NCI-H2029 treated with DMSO at 0.1 percent for 48 hours (cell line): ENCODE results near the gene ZC2HC1B.

ENCODE experiments used
- DNase-seq: peaks from one replicate; lab custom pipeline; 2025; lab: John Stamatoyannopoulos, UW

The ZC2HC1B gene

DNA sequence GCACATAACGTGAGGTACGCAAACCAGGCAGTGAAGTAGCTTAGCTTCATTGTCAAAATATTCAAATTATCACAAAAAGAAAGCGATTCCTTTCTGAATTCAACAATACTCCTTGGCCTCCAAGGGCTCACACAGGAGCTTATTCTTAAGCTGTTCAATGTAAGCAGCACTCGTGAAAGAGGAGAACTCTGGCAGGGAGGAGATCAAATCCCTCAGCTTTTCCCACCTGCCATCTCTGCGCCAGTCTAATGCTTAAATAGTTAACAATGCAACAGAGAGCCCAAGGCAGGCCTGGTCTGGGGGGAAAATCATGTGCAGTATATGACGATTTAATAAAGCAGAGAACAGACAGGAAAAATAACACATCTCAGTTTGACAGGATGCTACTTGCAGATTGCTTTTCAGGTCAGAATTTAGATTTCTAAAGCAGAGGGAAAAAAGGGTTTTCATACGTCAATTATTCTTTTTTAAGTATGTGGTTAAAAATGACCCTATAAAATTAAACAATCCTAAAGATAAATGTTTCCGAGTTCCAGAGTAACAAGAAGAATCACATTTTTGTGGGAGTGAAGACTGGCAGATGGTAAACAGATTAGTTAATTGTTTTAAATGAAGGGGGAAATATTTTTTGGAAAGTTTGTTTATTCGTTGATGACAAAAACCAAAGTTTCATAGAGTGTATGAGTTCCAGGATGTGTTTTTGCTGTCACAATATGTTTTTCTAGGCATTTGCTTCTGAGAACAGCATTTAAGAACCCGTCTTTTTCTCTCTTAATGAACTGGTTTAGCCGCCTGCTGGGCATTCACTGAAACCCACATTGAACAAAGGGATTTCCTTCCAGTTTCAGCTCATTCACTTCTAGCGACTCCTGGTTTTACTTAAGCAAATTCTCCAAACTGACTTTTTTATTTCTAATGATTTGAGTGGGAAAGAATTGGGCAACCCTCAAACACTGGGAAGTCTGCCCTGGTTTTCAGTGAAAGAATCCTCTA is 97.9 kb downstream of the ZC2HC1B start:
- no peak for DNase-seq

DNA sequence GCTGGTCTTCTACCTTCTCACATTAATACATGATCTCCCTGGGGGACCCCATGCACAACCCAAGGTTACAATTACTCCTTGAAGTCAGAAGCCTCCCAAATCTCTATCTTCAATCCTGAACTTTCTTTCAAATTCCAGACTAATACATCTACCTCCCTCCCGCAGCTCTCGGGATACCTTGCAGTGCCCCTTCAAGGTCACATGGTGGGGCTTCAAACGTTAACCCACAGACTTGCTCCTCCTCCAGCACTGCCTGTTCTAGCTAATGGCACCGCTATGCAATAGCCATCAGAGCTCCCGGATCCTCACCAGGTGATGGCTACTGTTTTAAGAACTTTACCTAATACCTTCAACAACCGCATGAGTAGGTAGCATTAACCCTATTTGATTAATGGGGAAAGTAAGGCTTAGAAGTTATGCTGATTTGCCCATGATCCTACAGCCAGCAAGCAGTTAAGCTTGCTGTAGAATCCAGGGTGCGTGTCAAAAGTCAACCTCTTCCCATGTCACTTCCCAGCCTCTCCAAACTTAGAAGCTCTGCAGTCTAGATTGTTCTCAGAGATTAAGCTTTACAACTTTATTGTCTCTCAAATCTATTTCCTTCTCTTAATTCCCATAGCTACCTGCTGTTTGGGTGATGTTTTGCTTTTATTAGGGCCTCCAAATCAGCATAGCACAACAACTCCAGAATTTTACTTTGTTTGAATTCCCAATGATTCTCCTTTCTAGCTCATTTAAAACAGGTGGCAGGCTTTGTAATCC is 99.1 kb downstream of the ZC2HC1B start:
- DNase-seq: no peak

DNA sequence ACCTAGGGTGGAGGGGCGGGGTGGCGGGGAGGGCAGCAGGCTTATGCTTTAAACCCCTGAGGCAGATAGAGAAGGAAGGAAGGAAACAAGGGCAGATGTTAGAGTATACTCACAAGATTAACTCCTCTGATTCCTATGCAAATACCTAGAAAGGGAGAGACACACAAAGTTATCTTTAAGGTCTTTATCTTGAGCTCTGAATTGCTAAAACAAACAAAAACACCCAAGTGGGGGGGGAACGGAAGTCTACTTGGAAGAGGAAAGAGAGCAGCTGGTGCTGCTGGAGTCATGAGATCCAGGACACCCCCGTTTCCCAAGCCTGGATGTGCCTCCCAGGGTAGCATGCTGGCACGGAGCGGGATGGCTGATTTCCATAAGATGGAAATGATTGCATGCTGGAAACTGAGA is 100.4 kb downstream of the ZC2HC1B start:
- no peak for DNase-seq

DNA sequence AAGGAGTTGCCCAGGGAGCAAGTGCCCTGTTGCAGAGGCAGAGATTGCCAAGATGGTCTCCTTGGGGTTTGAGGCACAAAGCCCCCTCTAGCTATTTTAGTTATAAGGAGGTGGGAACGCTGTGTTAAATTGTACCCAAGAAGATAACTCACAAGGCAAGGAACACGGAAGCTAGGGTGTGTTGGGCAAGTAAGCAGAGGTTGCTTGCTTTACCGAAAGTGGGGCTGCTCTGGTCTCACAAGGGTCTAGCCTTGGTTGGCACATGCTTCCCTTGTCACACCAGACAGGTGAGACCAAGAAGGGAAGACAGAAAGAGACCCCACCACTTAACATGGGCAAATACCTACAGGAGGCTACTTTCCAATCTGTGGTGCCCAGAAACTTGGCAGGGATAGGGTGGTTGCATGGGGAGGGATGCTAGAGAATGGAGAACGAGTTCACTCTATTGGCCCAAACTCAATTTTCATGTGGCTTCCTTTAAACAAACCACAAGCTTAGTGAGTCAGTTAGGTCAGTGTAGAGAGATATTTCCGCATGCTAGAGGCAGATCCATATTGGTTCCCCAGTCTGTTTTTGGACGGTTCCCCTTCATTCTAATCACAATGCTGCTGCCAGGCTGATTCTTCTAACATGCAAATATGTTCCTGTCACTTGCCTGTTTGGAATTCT is 101.4 kb downstream of the ZC2HC1B start:
- no peak for DNase-seq

DNA sequence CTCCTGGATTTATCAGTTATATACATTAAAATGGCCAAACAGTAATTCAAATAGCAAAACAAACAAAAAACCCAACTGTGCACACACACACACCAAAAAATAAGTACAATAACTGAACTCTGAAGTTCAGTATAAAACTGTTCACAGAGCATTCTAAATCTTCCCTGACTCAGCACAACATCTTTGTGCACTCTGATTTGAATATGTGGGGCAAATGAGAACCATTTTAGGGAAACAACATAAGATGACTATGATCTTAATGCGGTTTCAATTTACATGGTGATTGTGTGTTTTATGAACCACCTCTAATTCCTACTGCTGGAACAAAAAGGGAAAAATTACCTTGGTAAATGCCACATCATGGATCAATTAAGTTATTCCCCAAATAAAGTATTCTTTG is 102.0 kb downstream of the ZC2HC1B start:
- DNase-seq: no peak

DNA sequence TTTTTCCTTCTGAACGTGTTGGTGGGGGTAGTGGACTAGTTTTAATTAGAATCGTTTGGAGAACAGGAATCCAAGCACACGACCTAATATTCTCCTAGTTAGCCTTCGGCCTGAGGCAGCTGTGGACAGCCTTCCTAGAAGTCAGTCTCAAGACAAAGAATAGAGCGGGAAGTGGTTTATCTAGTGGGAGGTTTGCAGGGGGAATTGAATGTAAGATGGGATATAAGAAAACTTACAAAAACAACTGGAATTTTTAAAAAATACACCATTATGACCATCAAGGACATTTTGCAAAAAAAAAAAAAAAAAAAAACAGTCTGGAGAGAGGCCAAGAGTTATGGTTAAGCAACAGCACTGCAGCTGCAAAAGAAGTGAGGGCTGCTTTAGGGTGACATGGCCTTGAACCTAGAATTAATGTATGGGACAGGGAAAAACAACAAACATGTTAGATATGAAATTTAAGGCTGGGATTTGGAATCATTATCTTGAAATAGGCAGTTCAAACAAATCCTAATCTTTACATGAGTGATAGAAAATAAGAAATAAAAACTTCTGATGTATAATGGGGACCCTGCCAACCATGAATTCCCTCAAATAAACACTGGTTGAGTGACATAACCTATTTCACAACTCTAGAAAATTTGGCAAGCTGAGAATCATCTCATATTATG is 103.6 kb downstream of the ZC2HC1B start:
- DNase-seq: no peak

DNA sequence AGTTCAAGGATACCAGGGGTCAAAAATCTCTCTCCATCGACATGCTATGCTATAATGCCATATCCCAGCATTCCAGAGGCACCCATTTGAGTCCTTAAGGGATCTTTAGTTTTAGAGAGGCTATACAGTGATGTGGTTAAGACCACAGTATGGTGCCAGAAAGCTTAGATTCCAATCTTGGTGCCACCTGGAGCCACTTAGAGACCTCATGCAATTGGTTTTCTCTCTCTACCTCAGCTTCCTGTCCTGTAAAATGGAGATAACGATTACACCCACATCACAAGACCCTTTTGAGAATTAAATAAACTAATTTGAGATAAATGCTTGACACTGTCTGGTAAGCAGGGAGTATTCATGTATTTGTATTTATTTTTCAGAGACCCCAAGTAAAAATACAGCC is 104.8 kb downstream of the ZC2HC1B start:
- no peak for DNase-seq

DNA sequence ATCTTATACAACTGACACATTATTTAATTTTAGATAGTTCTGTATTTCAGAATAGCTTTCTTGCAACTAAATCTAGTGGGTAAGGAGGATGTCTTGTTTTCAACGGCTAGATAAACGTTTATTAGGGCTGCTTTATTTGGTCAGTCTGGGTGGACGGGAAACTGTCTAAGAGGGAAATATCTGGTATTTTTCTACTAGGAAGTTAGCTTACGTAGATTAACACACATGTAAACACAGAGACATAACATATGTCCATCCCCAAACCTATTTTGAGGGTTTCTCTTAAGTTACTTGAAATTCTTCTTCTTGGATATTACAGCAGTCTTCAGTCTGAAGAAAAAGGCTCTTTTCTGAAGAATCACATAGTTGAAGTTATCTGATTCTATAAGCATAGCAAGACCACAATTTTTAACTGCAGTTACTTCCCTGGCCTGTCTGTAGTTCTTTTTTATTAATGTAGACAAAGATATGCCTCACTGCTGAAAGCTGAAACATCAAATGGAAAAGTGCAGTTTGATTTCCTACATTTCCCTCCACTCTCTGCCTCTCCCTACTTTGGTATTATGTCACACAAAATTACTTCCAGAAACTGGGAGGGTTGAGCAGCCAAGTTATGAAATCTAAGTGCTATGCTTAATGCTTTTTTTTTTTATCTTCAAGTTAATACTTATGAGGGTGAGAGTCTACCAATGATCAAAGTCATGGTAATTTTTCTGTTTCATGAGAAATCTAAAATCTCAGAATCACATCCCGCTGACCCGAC is 106.4 kb downstream of the ZC2HC1B start:
- no peak for DNase-seq

DNA sequence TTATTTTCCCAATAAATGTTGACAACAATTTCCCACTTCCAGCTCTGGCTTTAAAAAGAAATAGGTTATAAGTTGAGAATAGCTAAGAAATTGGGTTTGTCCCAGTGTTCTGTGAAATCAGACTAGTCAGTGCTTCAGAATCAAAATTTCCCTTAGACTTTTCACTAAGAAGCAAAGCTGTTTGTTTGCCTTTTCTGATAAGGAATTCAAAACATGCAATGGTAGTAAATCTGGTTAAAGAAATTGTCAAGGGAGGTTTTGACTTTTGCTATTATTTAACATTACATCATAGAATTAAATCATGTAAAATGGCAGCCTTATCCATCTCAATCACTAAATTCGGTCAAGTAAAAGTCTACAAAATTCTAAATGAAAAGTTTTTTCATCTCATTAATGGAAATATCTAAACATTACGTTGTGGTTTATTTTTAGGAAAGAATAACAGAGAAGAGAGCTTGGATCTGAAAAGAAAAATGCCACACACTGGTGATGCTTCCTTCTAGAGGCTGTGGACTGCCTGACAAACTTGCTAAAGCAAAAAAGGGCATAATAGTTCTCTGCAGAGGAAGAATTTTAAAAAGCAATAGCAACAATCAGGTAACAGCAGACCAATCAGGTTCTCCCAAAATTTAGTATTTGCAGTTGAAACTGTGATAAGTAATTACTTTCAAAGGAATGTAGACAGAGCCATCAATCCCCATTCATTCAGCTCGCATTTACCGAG is 107.4 kb downstream of the ZC2HC1B start:
- DNase-seq: no peak

DNA sequence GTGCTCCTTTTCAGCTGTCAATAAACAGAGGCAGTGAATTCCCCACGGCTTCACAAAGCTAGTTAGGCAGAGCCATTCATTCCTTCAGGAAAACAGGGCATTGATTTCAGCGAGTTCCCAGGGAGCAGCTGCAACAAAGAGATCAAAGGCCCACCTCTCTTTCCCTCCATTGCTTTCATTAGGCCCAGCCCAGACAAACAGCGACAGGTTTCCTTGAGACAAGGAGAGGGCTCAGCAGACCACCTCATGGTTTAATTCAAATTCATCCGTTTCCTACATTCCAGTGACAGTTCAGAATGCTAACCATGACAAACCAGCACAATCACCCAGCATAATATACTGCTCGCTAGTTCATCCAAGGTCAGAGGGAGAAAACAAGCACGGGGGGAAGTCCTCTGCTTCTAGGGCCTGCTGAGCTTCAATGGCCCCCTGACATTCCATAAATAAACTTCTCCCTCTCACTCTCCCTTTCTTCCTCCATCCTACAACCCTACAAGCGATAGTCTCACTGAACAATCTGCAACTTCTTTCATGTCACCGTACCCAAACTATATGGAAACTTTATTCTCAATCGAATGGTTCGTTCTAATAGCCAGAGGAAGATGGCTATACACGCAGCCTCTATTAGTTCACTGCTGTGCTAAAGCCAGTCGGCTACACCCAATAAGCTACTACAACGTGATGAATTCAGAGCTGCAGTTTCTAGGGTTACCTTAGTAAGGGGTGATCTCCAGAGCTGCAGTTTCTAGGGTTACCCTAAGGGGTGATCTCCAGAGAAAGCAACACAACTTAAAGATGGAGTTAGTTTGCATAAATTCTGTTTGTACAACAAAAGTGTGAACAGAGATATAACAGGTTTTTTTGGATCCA is 109.1 kb downstream of the ZC2HC1B start:
- DNase-seq: no peak

DNA sequence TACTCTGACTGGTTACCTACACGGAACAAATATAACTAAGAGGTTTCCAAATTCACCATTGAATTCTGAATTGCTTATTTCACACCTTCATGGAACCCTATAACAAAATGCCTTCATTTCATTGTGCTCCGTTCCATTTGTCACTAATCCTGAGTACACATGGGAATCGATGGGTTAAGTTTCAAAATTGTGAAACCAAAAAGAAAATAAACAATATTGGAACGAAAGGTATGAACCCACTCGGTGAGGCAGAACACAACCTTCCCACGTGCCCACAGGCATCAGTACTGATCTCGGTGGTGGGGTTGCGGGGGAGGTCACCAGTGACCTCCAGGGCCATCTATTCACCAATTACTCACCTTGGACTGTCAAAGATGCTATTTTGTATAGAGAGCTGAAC is 109.8 kb downstream of the ZC2HC1B start:
- no peak for DNase-seq

DNA sequence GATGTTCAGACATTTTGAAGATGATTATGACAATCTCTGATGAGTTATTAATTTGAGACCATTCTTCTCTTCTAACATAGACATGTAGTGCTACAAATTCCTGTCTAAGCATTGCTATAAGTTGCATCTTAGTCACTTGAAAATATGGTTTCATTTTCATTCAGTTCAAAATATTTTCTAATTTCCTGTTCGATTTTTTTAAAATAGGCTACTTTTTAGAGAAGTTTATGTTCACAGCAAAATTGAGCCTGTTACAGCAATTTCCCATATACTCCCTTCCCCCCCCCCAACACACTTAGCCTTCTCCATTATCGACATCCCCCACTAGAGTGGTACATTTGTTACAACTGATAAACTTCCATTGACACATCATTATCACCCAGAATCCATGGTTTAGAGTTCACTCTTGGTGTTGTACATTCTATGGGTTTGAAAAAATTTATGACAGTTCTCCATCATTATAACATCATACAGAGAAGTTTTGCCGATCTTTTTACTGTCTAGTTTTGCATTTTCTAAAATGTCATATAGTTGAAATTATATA is 112.6 kb downstream of the ZC2HC1B start:
- no peak for DNase-seq

DNA sequence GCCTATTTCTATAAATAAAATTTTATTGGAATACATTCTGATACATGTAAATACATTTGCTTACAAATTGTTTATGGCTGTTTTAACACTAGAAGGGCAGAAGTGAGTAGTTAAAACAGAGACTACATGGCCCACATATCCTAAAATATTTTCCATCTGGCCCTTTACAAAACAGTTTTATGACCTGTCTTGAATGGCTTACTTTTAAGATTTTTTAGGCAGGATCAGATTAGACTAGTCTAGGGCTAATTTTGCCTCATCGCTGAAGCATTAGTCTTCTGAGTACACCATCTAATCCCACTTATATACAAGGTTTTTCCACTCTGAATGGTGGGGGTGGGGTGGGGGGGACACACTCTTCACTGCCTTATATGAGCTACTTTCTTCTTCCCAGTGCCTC is 116.6 kb downstream of the ZC2HC1B start:
- no peak for DNase-seq

DNA sequence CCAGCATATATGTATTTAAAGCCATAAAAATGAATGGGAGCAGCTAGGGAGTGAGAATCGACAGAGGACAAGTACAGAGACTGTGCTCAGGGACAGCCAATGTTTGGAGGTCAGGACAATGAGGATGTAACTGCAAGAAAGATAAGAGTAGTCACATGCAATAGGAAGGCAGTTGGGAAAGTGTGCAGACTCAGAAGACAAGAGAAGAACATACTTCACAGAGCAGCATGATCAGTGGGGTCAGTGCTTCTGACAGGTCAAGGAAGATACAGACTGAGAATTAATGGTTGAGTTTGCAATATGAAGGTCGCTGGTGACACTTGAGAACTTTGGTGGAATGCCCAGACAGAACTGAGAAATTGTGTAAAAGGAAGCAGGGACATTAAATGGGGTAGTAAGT is 118.7 kb downstream of the ZC2HC1B start:
- no peak for DNase-seq

DNA sequence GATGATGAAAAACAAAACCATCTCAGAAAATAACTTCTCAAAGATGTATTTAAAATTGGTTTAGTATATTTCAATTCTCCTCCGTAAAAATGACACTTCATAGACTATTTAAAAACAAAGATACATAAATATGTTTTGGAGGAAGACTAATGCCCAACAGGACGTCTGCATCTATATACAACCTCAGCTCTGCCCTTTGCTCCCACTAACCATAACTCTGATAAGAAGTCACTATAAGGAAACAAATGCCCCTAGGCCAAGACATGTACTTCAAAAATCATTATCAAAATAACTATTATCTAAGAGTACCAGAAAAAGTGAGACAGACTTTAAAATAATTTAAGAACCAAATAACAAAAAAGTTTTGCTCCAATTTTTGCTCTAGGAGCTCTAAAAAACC is 120.4 kb downstream of the ZC2HC1B start:
- DNase-seq: no peak

DNA sequence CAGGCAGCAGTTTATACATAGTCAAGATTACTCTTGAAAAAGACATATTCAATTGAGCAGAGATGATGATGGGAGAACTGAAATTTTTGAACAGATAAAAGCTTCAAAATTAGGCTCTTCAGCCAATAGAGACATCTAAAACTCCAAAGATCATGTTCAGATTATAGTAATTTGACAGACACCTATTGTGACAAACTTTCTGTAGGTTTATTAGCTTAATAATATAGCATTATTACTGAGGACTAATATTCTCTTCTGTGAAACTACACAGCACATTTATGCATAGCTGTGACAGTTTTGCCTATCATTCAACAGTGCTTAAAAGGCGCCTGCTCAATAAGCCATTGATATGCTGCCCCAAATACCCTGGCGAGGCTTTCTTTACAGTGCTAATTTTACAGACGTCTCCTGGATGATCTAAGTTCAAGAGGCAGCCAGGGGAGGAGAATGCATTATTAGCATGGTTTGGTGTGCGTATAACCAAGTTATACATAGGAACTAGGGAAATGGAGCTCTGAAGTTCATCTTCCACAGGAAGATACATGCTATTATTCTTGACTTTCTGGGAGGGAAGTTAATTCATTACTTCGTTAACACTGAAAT is 122.3 kb downstream of the ZC2HC1B start:
- DNase-seq: no peak
